Measurements from ENCODE around the gene USP17L20.
A peak's percentile ranks its signal among the peaks of the same experiment; 100 is the strongest.
"Not testable (repeated sequence)": the region's sequence is repeated elsewhere in the genome, so short reads cannot be mapped to it uniquely, and the experiment has no call there.

Gene USP17L20, protein sequence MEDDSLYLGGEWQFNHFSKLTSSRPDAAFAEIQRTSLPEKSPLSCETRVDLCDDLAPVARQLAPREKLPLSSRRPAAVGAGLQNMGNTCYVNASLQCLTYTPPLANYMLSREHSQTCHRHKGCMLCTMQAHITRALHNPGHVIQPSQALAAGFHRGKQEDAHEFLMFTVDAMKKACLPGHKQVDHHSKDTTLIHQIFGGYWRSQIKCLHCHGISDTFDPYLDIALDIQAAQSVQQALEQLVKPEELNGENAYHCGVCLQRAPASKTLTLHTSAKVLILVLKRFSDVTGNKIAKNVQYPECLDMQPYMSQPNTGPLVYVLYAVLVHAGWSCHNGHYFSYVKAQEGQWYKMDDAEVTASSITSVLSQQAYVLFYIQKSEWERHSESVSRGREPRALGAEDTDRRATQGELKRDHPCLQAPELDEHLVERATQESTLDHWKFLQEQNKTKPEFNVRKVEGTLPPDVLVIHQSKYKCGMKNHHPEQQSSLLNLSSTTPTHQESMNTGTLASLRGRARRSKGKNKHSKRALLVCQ

GRCh38 chr4:9257824-9258223, at the start of gene USP17L20:
Gene USP17L20 (plus strand): TSS chr4:9258124. CDS start chr4:9258124, 0 bp downstream.
- DNase-seq: not testable (repeated sequence)

DNA sequence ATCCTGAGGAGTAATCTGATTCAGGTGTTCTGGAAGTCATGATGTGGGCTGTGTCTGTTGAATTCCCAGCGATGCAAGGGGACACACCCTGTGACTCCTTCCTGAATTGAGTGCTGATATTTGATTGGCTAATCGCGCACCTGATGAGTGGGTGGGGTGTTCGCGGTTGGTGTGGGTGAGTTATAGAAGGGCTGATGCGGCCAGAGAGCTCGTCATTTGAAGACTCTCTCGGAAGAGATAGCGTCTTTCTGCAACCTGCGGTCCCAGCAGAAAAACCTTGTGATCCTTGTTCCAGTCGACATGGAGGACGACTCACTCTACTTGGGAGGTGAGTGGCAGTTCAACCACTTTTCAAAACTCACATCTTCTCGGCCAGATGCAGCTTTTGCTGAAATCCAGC, 47.6 kb upstream of the USP17L20 start, which contains the start of gene USP17L10:
USP17L10 (plus strand) TSS at position 301 of the 400 bp plus-strand sequence; CDS start at position 301, 0 bp downstream.
- not testable (repeated sequence) for DNase-seq

- DNase-seq: not testable (repeated sequence)
Measured at GRCh38 chr4:9214701-9215100, 43.2 kb upstream of the USP17L20 start.

GRCh38 chr4:9215105-9215504, 42.8 kb upstream of the USP17L20 start, which contains the start of gene USP17L11:
Gene USP17L11 (plus strand): TSS chr4:9215405. CDS start chr4:9215405, 0 bp downstream.
- DNase-seq: not testable (repeated sequence)

DNA sequence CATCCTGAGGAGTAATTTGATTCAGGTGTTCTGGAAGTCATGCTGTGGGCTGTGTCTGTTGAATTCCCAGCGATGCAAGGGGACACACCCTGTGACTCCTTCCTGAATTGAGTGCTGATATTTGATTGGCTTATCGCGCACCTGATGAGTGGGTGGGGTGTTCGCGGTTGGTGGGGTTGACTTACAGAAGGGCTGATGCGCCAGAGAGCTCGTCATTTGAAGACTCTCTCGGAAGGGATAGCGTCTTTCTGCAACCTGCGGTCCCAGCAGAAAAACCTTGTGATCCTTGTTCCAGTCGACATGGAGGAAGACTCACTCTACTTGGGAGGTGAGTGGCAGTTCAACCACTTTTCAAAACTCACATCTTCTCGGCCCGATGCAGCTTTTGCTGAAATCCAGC, 38.1 kb upstream of the USP17L20 start, which contains the start of gene USP17L12:
USP17L12 (plus strand) TSS at position 301 of the 400 bp plus-strand sequence; CDS start at position 301, 0 bp downstream.
- not testable (repeated sequence) for DNase-seq

- not testable (repeated sequence) for DNase-seq
Measured at GRCh38 chr4:9224596-9224995, 33.3 kb upstream of the USP17L20 start, which contains the start of gene USP17L13. Gene USP17L13 (plus strand): TSS chr4:9224896. CDS start chr4:9224896, 0 bp downstream.

- DNase-seq: not testable (repeated sequence)
Measured at GRCh38 chr4:9230249-9230648, 27.7 kb upstream of the USP17L20 start.

GRCh38 chr4:9234085-9234484, 23.8 kb upstream of the USP17L20 start, which contains the start of gene USP17L15:
Gene USP17L15 (plus strand): TSS chr4:9234385. CDS start chr4:9234385, 0 bp downstream.
- not testable (repeated sequence) for DNase-seq

DNA sequence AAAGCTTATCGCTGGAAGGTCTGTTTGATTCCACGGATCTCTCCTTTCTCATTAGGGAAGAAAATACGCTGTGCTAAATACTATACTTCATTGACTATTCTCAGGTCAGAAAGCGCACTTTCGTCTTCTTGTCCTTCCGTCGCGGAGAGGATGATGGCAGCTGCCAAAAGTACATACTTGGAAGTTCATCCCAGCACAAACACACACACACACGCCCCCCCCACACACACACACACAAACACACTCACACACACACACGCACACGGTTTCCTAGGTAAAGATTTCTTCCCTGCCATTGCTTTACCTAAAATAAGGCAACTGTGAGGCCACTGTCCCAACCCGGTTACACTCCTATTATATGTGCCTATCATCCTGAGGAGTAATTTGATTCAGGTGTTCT, 19.5 kb upstream of the USP17L20 start:
- DNase-seq: not testable (repeated sequence)

GRCh38 chr4:9243579-9243978, 14.3 kb upstream of the USP17L20 start, which contains the start of gene USP17L17:
Gene USP17L17 (plus strand): TSS chr4:9243879. CDS start chr4:9243879, 0 bp downstream.
- not testable (repeated sequence) for DNase-seq

- peak; percentile 0 for DNase-seq
Measured at GRCh38 chr4:9247953-9248680, 9.8 kb upstream of the USP17L20 start, which contains the start of gene USP17L18. Gene USP17L18 (plus strand): TSS chr4:9248630. CDS start chr4:9248630, 0 bp downstream.

- DNase-seq: not testable (repeated sequence)
Measured at GRCh38 chr4:9253078-9253477, 4.8 kb upstream of the USP17L20 start, which contains the start of gene USP17L19. Gene USP17L19 (plus strand): TSS chr4:9253378. CDS start chr4:9253378, 0 bp downstream.

GRCh38 chr4:9262572-9262971, 4.6 kb downstream of the USP17L20 start, which contains the start of gene USP17L21:
Gene USP17L21 (plus strand): TSS chr4:9262872. CDS start chr4:9262872, 0 bp downstream.
- DNase-seq: not testable (repeated sequence)

GRCh38 chr4:9267319-9267718, 9.4 kb downstream of the USP17L20 start, which contains the start of gene USP17L22:
Gene USP17L22 (plus strand): TSS chr4:9267619. CDS start chr4:9267619, 0 bp downstream.
- not testable (repeated sequence) for DNase-seq

DNA sequence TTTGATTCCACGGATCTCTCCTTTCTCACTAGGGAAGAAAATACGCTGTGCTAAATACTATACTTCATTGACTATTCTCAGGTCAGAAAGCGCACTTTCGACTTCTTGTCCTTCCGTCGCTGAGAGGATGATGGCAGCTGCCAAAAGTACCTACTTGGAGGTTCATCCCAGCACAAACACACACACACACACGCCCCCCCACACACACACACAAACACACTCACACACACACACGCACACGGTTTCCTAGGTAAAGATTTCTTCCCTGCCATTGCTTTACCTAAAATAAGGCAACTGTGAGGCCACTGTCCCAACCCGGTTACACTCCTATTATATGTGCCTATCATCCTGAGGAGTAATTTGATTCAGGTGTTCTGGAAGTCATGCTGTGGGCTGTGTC, 13.8 kb downstream of the USP17L20 start:
- DNase-seq: not testable (repeated sequence)
